Measurements from ENCODE around the gene FIGN. TPM values are rescaled to one million over a fixed set of nuclear protein-coding genes. Genes with fewer than 3 reads are reported as not detected.

Gene FIGN
- total and polyA plus RNA-seq, 2 of the 13 experiments (the other 11 are each of a cell fraction or from before 2014, with no cell fraction given) = 6.6 to 6.7 TPM

GRCh38 chr2:163734881-163735684 is 725 bp downstream of the FIGN start (continued):
- 0 out of 2 replicates have a peak, but pooled peaks have one; percentile 21 for TF ChIP-seq PAXIP1 (CRISPR knock-in tag; conservative IDR thresholded peaks at IDR 0.05)
- TF ChIP-seq ZNF749 (CRISPR knock-in tag; IDR thresholded peaks at IDR 0.05; ENCODE audit: borderline replicate concordance) = no peak
- TF ChIP-seq SPEN (CRISPR knock-in tag; IDR thresholded peaks at IDR 0.05; ENCODE audit: low read depth) = 0 out of 2 replicates have a peak, but pooled peaks have one; percentile 14
- 0 out of 2 replicates have a peak, but pooled peaks have one; percentile 43 for TF ChIP-seq SATB2 (CRISPR knock-in tag; IDR thresholded peaks at IDR 0.05)
- TF ChIP-seq ZNF639 (CRISPR knock-in tag; conservative IDR thresholded peaks at IDR 0.05) = 0 out of 2 replicates have a peak, but pooled peaks have one; percentile 31
- no peak for TF ChIP-seq GRHL1 (CRISPR knock-in tag; conservative IDR thresholded peaks at IDR 0.05)
- TF ChIP-seq RARG (CRISPR knock-in tag; IDR thresholded peaks at IDR 0.05; ENCODE audit: low read depth) = 0 out of 2 replicates have a peak, but pooled peaks have one; percentile 12
- no peak for TF ChIP-seq RFXAP (CRISPR knock-in tag; IDR thresholded peaks at IDR 0.05; ENCODE audit: borderline replicate concordance)
- no peak for TF ChIP-seq CSRNP1 (CRISPR knock-in tag; IDR thresholded peaks at IDR 0.05)
- peak; percentile 6; the same call in 1 of the 2 replicates for TF ChIP-seq ELF3 (CRISPR knock-in tag; IDR thresholded peaks at IDR 0.05)
- no peak; the same call in 1 of the 2 replicates for TF ChIP-seq THAP11 (CRISPR knock-in tag; IDR thresholded peaks at IDR 0.05)
- TF ChIP-seq MYPOP (CRISPR knock-in tag; IDR thresholded peaks at IDR 0.05) = no peak
- no peak for TF ChIP-seq SOX5 (CRISPR knock-in tag; IDR thresholded peaks at IDR 0.05; ENCODE audit: borderline replicate concordance)
- 0 out of 2 replicates have a peak, but pooled peaks have one; percentile 29 for TF ChIP-seq ZMAT3 (CRISPR knock-in tag; conservative IDR thresholded peaks at IDR 0.05)
- no peak for TF ChIP-seq ZNF557 (CRISPR knock-in tag; IDR thresholded peaks at IDR 0.05)
- no peak for TF ChIP-seq ZNF34 (CRISPR knock-in tag; IDR thresholded peaks at IDR 0.05; ENCODE audit: borderline replicate concordance)
- TF ChIP-seq SSRP1 (CRISPR knock-in tag; IDR thresholded peaks at IDR 0.05) = peak; percentile 65; the same call in 1 of the 2 replicates
- no peak for TF ChIP-seq FOXA1 (IDR thresholded peaks at IDR 0.05)
- peak; percentile 78 for TF ChIP-seq FOXA1 (CRISPR knock-in tag; IDR thresholded peaks at IDR 0.05)
- no peak for TF ChIP-seq ZC3H13 (CRISPR knock-in tag; IDR thresholded peaks at IDR 0.05)

Measured in HepG2 (cell line).